ENCODE measurements around the gene HEY2.
A peak's percentile ranks its signal among the peaks of the same experiment; 100 is the strongest.

DNA sequence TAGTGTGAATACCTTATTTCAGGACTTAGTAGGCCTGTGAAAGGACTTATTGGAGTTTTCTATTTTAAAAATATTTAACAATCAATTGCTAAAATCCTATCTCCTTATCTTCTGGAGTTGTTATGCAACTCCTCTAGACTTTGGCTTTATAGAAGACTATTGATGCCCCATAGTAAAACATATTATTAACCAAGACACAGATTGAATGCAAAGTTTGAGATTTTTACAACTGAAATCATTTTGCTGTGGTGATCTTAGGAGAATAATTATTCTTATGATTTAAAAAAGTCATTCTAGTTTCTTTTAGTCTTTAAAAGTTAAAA is 4.5 kb downstream of the HEY2 start:
- TF ChIP-seq, protein P1, sequence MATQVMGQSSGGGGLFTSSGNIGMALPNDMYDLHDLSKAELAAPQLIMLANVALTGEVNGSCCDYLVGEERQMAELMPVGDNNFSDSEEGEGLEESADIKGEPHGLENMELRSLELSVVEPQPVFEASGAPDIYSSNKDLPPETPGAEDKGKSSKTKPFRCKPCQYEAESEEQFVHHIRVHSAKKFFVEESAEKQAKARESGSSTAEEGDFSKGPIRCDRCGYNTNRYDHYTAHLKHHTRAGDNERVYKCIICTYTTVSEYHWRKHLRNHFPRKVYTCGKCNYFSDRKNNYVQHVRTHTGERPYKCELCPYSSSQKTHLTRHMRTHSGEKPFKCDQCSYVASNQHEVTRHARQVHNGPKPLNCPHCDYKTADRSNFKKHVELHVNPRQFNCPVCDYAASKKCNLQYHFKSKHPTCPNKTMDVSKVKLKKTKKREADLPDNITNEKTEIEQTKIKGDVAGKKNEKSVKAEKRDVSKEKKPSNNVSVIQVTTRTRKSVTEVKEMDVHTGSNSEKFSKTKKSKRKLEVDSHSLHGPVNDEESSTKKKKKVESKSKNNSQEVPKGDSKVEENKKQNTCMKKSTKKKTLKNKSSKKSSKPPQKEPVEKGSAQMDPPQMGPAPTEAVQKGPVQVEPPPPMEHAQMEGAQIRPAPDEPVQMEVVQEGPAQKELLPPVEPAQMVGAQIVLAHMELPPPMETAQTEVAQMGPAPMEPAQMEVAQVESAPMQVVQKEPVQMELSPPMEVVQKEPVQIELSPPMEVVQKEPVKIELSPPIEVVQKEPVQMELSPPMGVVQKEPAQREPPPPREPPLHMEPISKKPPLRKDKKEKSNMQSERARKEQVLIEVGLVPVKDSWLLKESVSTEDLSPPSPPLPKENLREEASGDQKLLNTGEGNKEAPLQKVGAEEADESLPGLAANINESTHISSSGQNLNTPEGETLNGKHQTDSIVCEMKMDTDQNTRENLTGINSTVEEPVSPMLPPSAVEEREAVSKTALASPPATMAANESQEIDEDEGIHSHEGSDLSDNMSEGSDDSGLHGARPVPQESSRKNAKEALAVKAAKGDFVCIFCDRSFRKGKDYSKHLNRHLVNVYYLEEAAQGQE (IDR thresholded peaks at IDR 0.05; ENCODE audit: insufficient read depth in 1 of 2, low read depth in 2 of 2, low read length in 1 of 2), result no peak
- TF ChIP-seq, protein P2, sequence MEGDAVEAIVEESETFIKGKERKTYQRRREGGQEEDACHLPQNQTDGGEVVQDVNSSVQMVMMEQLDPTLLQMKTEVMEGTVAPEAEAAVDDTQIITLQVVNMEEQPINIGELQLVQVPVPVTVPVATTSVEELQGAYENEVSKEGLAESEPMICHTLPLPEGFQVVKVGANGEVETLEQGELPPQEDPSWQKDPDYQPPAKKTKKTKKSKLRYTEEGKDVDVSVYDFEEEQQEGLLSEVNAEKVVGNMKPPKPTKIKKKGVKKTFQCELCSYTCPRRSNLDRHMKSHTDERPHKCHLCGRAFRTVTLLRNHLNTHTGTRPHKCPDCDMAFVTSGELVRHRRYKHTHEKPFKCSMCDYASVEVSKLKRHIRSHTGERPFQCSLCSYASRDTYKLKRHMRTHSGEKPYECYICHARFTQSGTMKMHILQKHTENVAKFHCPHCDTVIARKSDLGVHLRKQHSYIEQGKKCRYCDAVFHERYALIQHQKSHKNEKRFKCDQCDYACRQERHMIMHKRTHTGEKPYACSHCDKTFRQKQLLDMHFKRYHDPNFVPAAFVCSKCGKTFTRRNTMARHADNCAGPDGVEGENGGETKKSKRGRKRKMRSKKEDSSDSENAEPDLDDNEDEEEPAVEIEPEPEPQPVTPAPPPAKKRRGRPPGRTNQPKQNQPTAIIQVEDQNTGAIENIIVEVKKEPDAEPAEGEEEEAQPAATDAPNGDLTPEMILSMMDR (IDR thresholded peaks at IDR 0.05), result peak; percentile 35; the same call in 1 of the 2 replicates
- TF ChIP-seq POLR2AphosphoS5 (IDR thresholded peaks at IDR 0.05; ENCODE audit: low read depth, low read length) (no peak), SIN3A (IDR thresholded peaks at IDR 0.05; ENCODE audit: borderline replicate concordance, insufficient read depth, low read depth, low read length) (no peak)
